OCI-LY7 (cell line): ENCODE results near the gene UBTF. TPM values are rescaled to one million over a fixed set of nuclear protein-coding genes. Genes with fewer than 3 reads are reported as not detected.

ENCODE experiments used
- BruUV-seq: library from RNA; stranded (reverse); fragments of 400-500 nt; replicated peaks from 2 replicates; lab custom pipeline; 2021; lab: Mats Ljungman, UMichigan
- CTCF ChIA-PET: fragments of 300-600 bp; sonication (Branson Sonifier 250); formaldehyde crosslinking; loops from one replicate; lab custom pipeline; 2022; ENCODE audit warnings: antibody characterized with exemption; ENCODE audit not compliant: unreplicated experiment; lab: Charles Lee
- POLR2A ChIA-PET: fragments of 300-600 bp; sonication (Branson Sonifier 250); formaldehyde crosslinking; loops from one replicate; lab custom pipeline; 2022; ENCODE audit warnings: antibody characterized with exemption; lab: Charles Lee
- DNase-seq: peaks from one replicate; pipeline ENCODE4 v3.0.0-alpha.2; 2015; ENCODE audit warnings: low spot score
- H2AFZ ChIP-seq: fragments of 200-600 bp; sonication (generic), shearing (Covaris generic); 2 replicates; pipeline ENCODE4 v1.6.1; 2014; ENCODE audit warnings: mild to moderate bottlenecking, antibody characterized with exemption, low read length, moderate library complexity
- H3K27ac ChIP-seq: fragments of 200-600 bp; sonication (generic); 2 replicates; pipeline ENCODE4 v1.5.1; 2014; ENCODE audit warnings: mixed run types, low read depth, mild to moderate bottlenecking, moderate library complexity, low read length, inconsistent platforms; ENCODE audit not compliant: poor library complexity, severe bottlenecking
- H3K36me3 ChIP-seq: fragments of 200-600 bp; sonication (generic); 2 replicates; pipeline ENCODE4 v1.6.1; 2014; ENCODE audit warnings: mild to moderate bottlenecking, antibody characterized with exemption, low read length, moderate library complexity, mixed read lengths; ENCODE audit not compliant: insufficient read depth
- H3K4me1 ChIP-seq: fragments of 200-600 bp; sonication (generic); 2 replicates; pipeline ENCODE4 v1.5.1; 2014; ENCODE audit warnings: mild to moderate bottlenecking, low read length; ENCODE audit not compliant: insufficient read depth, poor library complexity, severe bottlenecking
- H3K4me2 ChIP-seq: fragments of 200-600 bp; sonication (generic); 2 replicates; pipeline ENCODE4 v1.6.1; 2014; ENCODE audit warnings: mild to moderate bottlenecking, low read length
- H3K4me3 ChIP-seq: fragments of 200-600 bp; sonication (generic); 2 replicates; pipeline ENCODE4 v1.5.1; 2014; ENCODE audit warnings: mild to moderate bottlenecking, low read depth, low read length; ENCODE audit not compliant: poor library complexity, severe bottlenecking
- H3K79me2 ChIP-seq: fragments of 200-600 bp; sonication (generic); 2 replicates; pipeline ENCODE4 v1.6.1; 2016; ENCODE audit warnings: low read depth, mild to moderate bottlenecking, low read length, moderate library complexity, mixed read lengths; ENCODE audit not compliant: insufficient read depth
- H3K9me2 ChIP-seq: fragments of 200-600 bp; sonication (generic); 2 replicates; pipeline ENCODE4 v1.6.1; 2016; ENCODE audit warnings: mild to moderate bottlenecking, low read length, mixed read lengths; ENCODE audit not compliant: insufficient read depth
- H3K9me3 ChIP-seq: fragments of 200-600 bp; sonication (generic); 2 replicates; pipeline ENCODE4 v1.6.1; 2014; ENCODE audit warnings: mild to moderate bottlenecking, mixed run types, low read length, mixed read lengths
- H4K20me1 ChIP-seq: fragments of 200-600 bp; sonication (generic); 2 replicates; pipeline ENCODE4 v1.6.1; 2014; ENCODE audit warnings: mild to moderate bottlenecking, antibody characterized with exemption, low read length, moderate library complexity, mixed read lengths; ENCODE audit not compliant: insufficient read depth
- EZH2phosphoT487 ChIP-seq: fragments of 200-600 bp; sonication (generic); IDR thresholded peaks from 2 replicates; pipeline ENCODE4 v1.6.1; 2018; ENCODE audit warnings: low read depth, borderline replicate concordance, mild to moderate bottlenecking, mixed run types, antibody characterized with exemption, low read length, moderate library complexity, mixed read lengths
- intact Hi-C: fragments of 100-400 bp; cut with micrococcal nuclease; formaldehyde crosslinking; loops from one replicate; pipeline ENCODE4 v1.10.0; 2022; ENCODE audit not compliant: unreplicated experiment
- total RNA-seq, 2 experiments: library from RNA; depleted of rRNA in 1 of 2; stranded (reverse); fragments of >200 nt in 1 of 2; shearing (Covaris generic) in 1 of 2; gene quantifications; 2 replicates each; pipeline ENCODE4 v1.2.3, GENCODE V29; 2014 to 2022
- TF ChIP-seq, protein P1 (sequence below): fragments of 200-600 bp; sonication (generic); conservative IDR thresholded peaks from 2 replicates; pipeline ENCODE4 v1.5.1; 2014; ENCODE audit warnings: mild to moderate bottlenecking, antibody characterized with exemption, low read length, moderate library complexity, mixed read lengths

The UBTF gene
- total RNA-seq, 2 experiments from 2014 or later = 155 to 215 TPM

DNA sequence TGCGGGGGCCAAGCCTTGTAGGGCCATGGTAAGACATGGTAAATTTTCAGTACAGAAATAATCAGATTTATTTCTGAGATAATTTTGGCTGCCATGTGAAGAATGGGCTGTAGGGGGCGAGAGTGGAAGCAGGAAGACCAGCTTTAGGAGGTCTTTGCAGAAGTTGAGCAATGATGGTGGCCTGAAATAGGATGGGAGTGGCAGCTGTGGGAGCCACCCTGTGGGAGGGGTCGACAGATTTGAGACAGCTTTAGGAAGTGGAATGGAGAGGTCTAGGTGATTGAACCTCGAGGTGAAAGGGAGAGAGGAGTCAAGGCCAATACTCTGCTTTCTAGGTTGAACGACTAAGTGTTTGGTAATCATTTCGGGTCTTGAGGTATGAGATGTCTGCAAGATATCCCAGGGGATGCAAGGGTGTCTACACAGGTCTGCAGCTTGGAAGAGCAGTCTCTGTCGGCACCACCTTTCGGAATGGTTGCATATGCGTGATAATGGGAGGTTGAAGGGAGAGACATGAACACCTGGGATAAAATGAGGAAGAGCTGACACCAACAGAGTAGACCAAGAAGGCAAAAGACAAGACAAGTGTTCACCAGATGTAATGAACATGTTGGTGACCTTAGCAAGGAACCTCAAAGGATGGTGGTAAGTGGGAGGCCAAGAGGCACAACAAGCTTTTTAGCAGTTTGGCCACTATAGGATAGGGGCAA lies 15.6 kb downstream of the UBTF start:
- Histone ChIP-seq H3K4me3 (no peak overlapping the region), H3K4me1 (peaks cover 41% of the 10 kb centered on the region), H3K4me2 (peak overlapping the region; percentile 21; the same call in 1 of the 2 replicates), H4K20me1 (no peaks in the 10 kb centered on the region), H3K9me3 (no peaks in the 10 kb centered on the region), H3K36me3 (peaks cover 35% of the 10 kb centered on the region), H2AFZ (no peak overlapping the region), H3K9me2 (no peaks in the 10 kb centered on the region), H3K79me2 (peaks cover 5% of the 10 kb centered on the region; the same call in 1 of the 2 replicates), H3K27ac (peak overlapping the region; percentile 33)
- intact Hi-C loops = no loop called here
- ChIA-PET POLR2A (interaction anchor here (0.6 to 1.5 kb wide), 3 partner anchors 12 to 17 kb away, joined by 3 to 5 read pairs (median 4); no protein-coding TSS in a partner anchor), CTCF (interaction anchor here (0.5 to 1.0 kb wide), 3 partner anchors 17 to 162 kb away, joined by 3 read pairs; partner anchors contain the start of gene TMUB2)
- peak; percentile 83 for DNase-seq
- TF ChIP-seq EZH2phosphoT487 = no peak
- TF ChIP-seq, protein P1, sequence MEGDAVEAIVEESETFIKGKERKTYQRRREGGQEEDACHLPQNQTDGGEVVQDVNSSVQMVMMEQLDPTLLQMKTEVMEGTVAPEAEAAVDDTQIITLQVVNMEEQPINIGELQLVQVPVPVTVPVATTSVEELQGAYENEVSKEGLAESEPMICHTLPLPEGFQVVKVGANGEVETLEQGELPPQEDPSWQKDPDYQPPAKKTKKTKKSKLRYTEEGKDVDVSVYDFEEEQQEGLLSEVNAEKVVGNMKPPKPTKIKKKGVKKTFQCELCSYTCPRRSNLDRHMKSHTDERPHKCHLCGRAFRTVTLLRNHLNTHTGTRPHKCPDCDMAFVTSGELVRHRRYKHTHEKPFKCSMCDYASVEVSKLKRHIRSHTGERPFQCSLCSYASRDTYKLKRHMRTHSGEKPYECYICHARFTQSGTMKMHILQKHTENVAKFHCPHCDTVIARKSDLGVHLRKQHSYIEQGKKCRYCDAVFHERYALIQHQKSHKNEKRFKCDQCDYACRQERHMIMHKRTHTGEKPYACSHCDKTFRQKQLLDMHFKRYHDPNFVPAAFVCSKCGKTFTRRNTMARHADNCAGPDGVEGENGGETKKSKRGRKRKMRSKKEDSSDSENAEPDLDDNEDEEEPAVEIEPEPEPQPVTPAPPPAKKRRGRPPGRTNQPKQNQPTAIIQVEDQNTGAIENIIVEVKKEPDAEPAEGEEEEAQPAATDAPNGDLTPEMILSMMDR = peak; percentile 92
- no TSS peak for BruUV-seq

DNA sequence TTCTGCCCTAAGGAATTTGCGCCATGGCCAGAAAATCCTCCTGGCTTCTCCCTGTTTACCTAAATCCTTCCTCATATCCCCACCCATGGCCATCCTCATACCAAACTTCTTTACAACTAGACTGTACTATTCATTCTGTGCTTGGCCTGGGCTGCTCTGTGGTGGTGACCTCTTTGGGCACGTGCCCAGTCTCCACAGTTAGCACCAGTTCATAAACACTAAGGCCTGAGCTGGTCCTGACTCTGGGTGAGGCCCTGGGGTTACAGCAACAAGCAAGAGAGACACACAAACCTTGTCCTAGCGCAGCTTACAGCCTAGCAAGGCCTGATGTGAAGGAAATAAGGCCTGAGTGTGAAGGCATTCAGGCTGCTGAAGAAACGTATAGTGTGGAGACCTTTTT lies 16.7 kb downstream of the UBTF start:
- intact Hi-C loops = no loop called here

DNA sequence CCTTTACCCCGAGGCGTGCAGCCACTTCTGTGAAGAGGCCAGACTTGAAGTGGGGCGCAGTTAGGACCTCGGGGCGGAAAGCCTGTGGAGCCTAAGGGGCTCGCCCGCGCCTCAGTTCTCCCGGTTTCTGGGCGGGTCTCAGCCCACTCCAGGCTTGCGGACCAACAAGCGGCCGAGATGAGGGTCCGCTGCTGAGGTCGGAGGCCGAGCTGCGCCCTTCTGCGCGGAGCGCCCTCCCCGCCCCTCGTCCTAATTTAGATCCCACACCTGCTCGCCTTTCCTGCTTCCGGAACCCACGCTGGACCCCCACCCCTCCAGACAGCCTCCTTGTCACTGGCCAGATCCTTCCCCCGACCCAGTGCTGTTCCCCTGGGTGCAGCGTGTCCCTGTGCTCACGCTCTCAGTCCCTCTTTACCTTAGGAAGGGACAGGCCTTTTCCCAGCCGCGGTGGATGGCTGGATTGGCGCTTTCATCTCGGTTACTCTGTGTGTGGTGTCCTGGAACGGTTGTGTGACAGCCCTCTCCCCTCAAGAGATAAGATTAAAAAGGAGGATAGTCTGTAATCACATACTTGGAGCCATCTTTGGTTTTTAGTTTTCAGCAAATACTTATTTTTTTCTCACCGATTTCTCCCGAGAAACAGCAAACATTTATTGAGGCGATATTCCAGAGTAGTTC lies 18.9 kb downstream of the UBTF start:
- Histone ChIP-seq H3K9me2 (no peaks in the 10 kb centered on the region), H3K4me3 (peak overlapping the region; percentile 85), H3K4me2 (peak overlapping the region; percentile 99), H2AFZ (peak overlapping the region; percentile 43; the same call in 1 of the 2 replicates), H3K36me3 (peaks cover 25% of the 10 kb centered on the region), H3K79me2 (peaks cover 26% of the 10 kb centered on the region), H3K27ac (peak overlapping the region; percentile 96), H4K20me1 (no peaks in the 10 kb centered on the region), H3K4me1 (peaks cover 52% of the 10 kb centered on the region), H3K9me3 (no peaks in the 10 kb centered on the region)
- TF ChIP-seq, protein P1 = no peak
- TF ChIP-seq EZH2phosphoT487 = no peak
- ChIA-PET CTCF (interaction anchor here (1.0 kb wide), 1 partner anchor 16 kb away, joined by 4 read pairs; no protein-coding TSS in a partner anchor), POLR2A (interaction anchor here (0.6 to 2.2 kb wide), 4 partner anchors 10 to 21 kb away, joined by 3 to 7 read pairs (median 5); no protein-coding TSS in a partner anchor)
- DNase-seq = peak; percentile 76
- TSS peak; percentile 95 for BruUV-seq
- intact Hi-C loops = loop anchor here (1.0 kb wide), 3 partner anchors 20 to 145 kb away; partner anchors contain the start of gene GRN

More for the DNA sequence above, 16.7 kb downstream of the UBTF start:
- Histone ChIP-seq H3K79me2 (peaks cover 15% of the 10 kb centered on the region), H3K4me2 (no peak overlapping the region), H3K36me3 (peaks cover 25% of the 10 kb centered on the region), H3K4me1 (peaks cover 47% of the 10 kb centered on the region), H3K9me3 (no peaks in the 10 kb centered on the region), H4K20me1 (no peaks in the 10 kb centered on the region), H2AFZ (no peak overlapping the region), H3K9me2 (no peaks in the 10 kb centered on the region), H3K27ac (peak overlapping the region; percentile 18), H3K4me3 (no peak overlapping the region)
- DNase-seq = no peak
- no TSS peak for BruUV-seq
- CTCF ChIA-PET = no interaction called here
- no peak for TF ChIP-seq EZH2phosphoT487
- POLR2A ChIA-PET = interaction anchor here (1.5 to 2.2 kb wide), 2 partner anchors 14 to 19 kb away, joined by 4 to 7 read pairs; no protein-coding TSS in a partner anchor
